Muscle of leg (tissue), 11 donors: ENCODE results near the gene CHRM2. TPM values are rescaled to one million over a fixed set of nuclear protein-coding genes. Genes with fewer than 3 reads are reported as not detected.

Source experiments
- DNase-seq: peaks from one replicate; pipeline ENCODE4 v3.0.0; 2013
- H3K27ac ChIP-seq: one replicate; pipeline ENCODE4 v1.5.1; 2013; ENCODE audit warnings: mild to moderate bottlenecking, low read length, control low read depth
- H3K27me3 ChIP-seq: one replicate; pipeline ENCODE4 v1.6.1; 2013; ENCODE audit warnings: low read length; ENCODE audit not compliant: control insufficient read depth, insufficient read depth
- H3K36me3 ChIP-seq: one replicate; pipeline ENCODE4 v1.6.1; 2013; ENCODE audit warnings: low read length; ENCODE audit not compliant: control insufficient read depth, insufficient read depth
- H3K4me1 ChIP-seq: one replicate; pipeline ENCODE4 v1.6.1; 2013; ENCODE audit warnings: low read length; ENCODE audit not compliant: control insufficient read depth, insufficient read depth
- H3K4me3 ChIP-seq: one replicate; pipeline ENCODE4 v1.5.1; 2013; ENCODE audit warnings: low read length, control low read depth
- H3K9me3 ChIP-seq: replicated peaks from 2 replicates; pipeline ENCODE4 v1.6.1; 2013; ENCODE audit warnings: low read depth, low read length; ENCODE audit not compliant: control insufficient read depth
- WGBS: methylation state at CpG from one replicate; pipeline ENCODE4 v1.1.5; 2013; ENCODE audit warnings: missing lambda C conversion rate; ENCODE audit not compliant: insufficient coverage; 5-methylcytosine and 5-hydroxymethylcytosine counted together
- polyA plus RNA-seq, 8 donors: library from polyadenylated mRNA; unstranded; fragments of 120-200 nt; gene quantifications; one replicate each; pipeline versions ENCODE4 v1.2.1 to v1.2.3, GENCODE V29; 2013; ENCODE audit warnings: inconsistent platforms in 1 of 8, low replicate concordance in 1 of 8; ENCODE audit not compliant: insufficient read length in 8 of 8, insufficient read depth in 1 of 8
- total RNA-seq: library from RNA; stranded (reverse); fragments of 120-200 nt; gene quantifications from one replicate; pipeline ENCODE4 v1.2.4, GENCODE V29; 2013

The CHRM2 gene
- total and polyA plus RNA-seq, 9 donors, result 0.12 to 1.1 (median 0.35) TPM

DNA sequence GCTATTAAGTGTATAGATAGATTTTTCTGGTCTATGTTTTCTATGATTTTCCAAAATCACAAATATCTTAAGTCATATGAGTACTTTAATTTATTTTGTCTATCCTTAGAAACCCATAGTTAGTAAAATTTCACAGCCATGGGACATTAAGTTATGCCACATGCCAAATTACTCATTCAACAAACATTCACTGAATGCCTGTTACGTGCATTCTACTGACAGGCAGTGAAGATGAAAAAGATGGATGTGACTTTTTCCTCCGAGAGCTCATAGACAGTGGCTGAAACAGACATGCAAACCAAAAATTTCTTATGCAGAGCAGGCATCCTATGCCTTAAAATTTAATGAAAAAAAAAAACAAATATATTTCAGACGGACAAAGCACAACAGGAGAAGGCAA lies 84.9 kb downstream of the CHRM2 start:
- no peaks in the 10 kb centered on the region for H3K27me3 ChIP-seq
- H3K4me1 ChIP-seq, result no peaks in the 10 kb centered on the region
- H3K27ac ChIP-seq, result no peak overlapping the region
- no peaks in the 10 kb centered on the region for H3K9me3 ChIP-seq
- no peaks in the 10 kb centered on the region for H3K36me3 ChIP-seq
- DNase-seq, result no peak
- no peak overlapping the region for H3K4me3 ChIP-seq
- no CpG with 5 or more reads among the region's 3 CpGs for WGBS

DNA sequence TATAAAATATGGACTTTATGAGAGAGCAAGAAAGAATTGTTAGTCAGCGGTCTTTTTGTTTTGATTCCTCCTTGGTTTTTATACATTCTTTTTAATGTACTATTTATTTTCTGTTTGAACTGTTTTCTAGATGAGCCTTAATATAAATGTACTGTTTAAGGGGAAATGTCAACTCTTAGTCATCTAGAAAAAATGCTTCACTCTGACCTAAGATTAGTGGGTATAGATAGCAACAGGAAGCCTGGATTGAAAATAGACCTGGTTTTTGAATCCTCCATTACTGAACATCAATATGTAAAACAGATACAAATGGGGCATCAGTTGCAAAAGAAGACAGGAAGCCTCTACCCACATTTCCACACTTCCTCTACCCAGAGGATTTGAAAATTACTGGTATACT lies 87.8 kb downstream of the CHRM2 start:
- H3K4me1 ChIP-seq, result no peaks in the 10 kb centered on the region
- H3K27ac ChIP-seq, result no peak overlapping the region
- no peaks in the 10 kb centered on the region for H3K9me3 ChIP-seq
- H3K36me3 ChIP-seq, result no peaks in the 10 kb centered on the region
- whole genome bisulfite sequencing, result no CpG with 5 or more reads among the region's 1 CpG
- H3K27me3 ChIP-seq, result no peaks in the 10 kb centered on the region
- H3K4me3 ChIP-seq, result no peak overlapping the region
- no peak for DNase-seq

DNA sequence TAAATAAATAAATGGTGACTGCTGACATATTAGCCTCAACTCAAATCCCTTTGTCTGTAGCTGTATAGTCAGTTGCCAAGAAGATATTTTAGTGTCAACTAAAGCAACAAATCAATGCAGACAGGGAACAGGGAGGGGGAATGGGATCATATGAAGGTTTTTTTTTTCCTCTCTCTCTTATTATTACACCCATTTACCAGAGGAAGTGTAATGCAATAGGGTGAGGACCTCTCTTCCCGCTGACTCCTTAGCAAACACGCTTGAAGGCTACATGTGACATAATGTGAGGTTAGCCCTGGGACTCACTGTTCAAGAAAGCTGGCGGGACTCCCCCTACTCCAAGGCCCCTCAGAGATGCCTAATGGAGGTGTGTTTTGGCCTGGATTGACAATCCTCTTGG lies 88.2 kb downstream of the CHRM2 start:
- H3K27me3 ChIP-seq, result no peaks in the 10 kb centered on the region
- H3K9me3 ChIP-seq, result no peaks in the 10 kb centered on the region
- H3K36me3 ChIP-seq, result no peaks in the 10 kb centered on the region
- H3K4me3 ChIP-seq, result no peak overlapping the region
- H3K27ac ChIP-seq, result no peak overlapping the region
- DNase-seq, result no peak
- WGBS, result no CpG with 5 or more reads among the region's 3 CpGs
- no peaks in the 10 kb centered on the region for H3K4me1 ChIP-seq

DNA sequence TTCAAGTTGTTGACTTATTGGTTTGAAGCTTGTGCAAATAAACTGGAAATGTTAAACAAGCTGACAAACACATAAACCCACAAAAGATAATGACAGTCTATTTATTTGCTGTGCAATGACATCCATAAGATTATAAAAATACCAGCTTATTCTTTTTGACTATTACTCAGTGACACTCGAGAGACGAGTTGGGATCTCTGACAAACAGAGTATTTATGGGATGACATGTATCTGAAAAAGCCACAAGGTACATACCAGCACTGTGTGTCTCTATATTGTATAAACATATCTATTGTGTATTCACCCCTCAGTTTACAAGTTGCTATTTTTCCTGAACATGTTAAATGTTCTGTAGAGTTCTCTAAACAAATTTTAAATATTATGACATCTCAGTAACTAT lies 88.9 kb downstream of the CHRM2 start:
- H3K36me3 ChIP-seq, result no peaks in the 10 kb centered on the region
- no peak for DNase-seq
- no peaks in the 10 kb centered on the region for H3K9me3 ChIP-seq
- WGBS, result no CpG with 5 or more reads among the region's 2 CpGs
- no peak overlapping the region for H3K4me3 ChIP-seq
- no peak overlapping the region for H3K27ac ChIP-seq
- H3K4me1 ChIP-seq, result no peaks in the 10 kb centered on the region
- H3K27me3 ChIP-seq, result no peaks in the 10 kb centered on the region

DNA sequence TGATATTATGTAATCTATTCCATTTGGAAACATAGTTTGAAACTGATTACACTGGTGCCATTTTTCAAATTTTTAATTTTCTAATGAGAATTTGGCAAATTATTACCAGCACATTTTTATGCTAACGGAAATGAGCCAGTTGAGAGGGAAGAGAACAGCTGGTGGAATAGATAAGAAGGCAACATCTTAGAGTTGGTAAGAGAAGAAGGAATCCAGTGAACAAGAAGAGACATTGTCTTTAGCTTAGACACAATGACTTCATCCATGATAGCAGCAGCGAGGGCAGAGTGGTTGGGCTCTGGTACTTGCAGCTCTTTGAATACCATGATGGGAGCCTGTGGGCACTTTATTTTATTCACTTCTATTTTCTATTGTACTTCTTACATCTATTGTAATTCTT lies 89.6 kb downstream of the CHRM2 start:
- DNase-seq, result no peak
- no peak overlapping the region for H3K4me3 ChIP-seq
- no peaks in the 10 kb centered on the region for H3K36me3 ChIP-seq
- no peaks in the 10 kb centered on the region for H3K4me1 ChIP-seq
- WGBS, result no CpG with 5 or more reads among the region's 2 CpGs
- no peaks in the 10 kb centered on the region for H3K27me3 ChIP-seq
- no peaks in the 10 kb centered on the region for H3K9me3 ChIP-seq
- H3K27ac ChIP-seq, result no peak overlapping the region

DNA sequence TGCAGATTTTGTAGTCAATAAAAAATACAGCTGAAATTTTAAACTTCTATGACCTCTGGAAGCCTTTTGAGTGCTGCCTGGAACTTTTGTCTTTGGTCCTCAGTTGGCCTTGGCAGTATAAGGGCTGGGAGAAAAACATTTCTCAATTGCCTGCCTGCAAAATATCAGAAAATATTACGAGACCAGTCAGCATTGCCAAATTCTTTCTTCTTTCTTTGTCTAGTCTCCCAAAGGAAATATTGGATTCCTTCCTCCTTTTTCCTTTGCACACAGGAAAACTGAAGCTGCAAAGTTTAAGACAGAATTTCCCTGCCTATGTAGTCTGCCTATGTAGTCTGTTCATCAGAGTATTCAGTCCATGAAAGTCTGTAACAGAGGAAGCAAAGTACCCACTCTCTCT lies 95.9 kb downstream of the CHRM2 start:
- peak; percentile 94 for DNase-seq
- H3K9me3 ChIP-seq, result no peaks in the 10 kb centered on the region
- H3K4me3 ChIP-seq, result no peak overlapping the region
- H3K27ac ChIP-seq, result peak overlapping the region; percentile 51
- no peaks in the 10 kb centered on the region for H3K4me1 ChIP-seq
- 0% methylated on average over 1 of the region's 1 CpG for WGBS
- H3K27me3 ChIP-seq, result no peaks in the 10 kb centered on the region
- H3K36me3 ChIP-seq, result no peaks in the 10 kb centered on the region

DNA sequence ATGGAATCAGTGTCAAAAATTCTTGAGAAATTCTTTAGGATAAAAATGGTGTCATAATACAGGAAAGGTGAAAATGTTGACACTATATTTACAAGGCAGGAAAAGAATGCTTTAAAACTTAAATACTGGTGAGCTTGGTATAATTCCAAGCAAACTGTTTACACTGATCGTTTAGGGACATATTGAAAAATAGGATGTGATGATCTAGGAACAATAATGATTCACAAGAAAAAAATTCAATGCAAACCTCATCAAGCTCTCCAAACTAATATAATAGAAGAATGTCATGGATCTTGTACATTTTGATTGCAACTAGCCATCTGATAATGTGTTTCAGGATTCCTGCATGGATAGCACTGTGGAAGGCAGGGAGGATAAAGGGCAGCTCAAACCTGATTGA lies 98.4 kb downstream of the CHRM2 start:
- H3K36me3 ChIP-seq, result no peaks in the 10 kb centered on the region
- no peak for DNase-seq
- H3K4me1 ChIP-seq, result no peaks in the 10 kb centered on the region
- H3K9me3 ChIP-seq, result no peaks in the 10 kb centered on the region
- H3K27me3 ChIP-seq, result no peaks in the 10 kb centered on the region
- no peak overlapping the region for H3K4me3 ChIP-seq
- H3K27ac ChIP-seq, result no peak overlapping the region
- WGBS, result no CpG with 5 or more reads among the region's 1 CpG

DNA sequence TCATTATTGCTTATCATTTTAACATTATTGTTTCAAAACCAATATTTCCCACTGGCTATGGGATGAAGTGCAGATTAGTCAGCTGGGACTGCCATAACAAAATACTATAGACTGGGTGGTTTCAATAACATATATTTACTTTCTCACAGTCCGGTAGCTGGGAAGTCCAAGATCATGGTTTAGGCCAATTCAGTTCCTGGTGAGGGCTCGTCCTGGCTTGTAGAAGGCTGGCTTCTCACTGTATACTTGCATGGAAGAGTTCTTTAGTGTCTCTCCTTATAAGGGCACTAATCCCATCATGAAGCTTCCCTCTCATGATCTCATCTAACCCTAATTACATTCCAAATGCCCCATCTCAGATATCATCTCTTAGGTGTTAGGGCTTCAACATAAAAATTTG lies 101.3 kb downstream of the CHRM2 start:
- no peaks in the 10 kb centered on the region for H3K27me3 ChIP-seq
- no peak overlapping the region for H3K4me3 ChIP-seq
- no peaks in the 10 kb centered on the region for H3K9me3 ChIP-seq
- no peak overlapping the region for H3K27ac ChIP-seq
- DNase-seq, result no peak
- WGBS, result no CpG with 5 or more reads among the region's 2 CpGs
- no peaks in the 10 kb centered on the region for H3K36me3 ChIP-seq
- H3K4me1 ChIP-seq, result no peaks in the 10 kb centered on the region

DNA sequence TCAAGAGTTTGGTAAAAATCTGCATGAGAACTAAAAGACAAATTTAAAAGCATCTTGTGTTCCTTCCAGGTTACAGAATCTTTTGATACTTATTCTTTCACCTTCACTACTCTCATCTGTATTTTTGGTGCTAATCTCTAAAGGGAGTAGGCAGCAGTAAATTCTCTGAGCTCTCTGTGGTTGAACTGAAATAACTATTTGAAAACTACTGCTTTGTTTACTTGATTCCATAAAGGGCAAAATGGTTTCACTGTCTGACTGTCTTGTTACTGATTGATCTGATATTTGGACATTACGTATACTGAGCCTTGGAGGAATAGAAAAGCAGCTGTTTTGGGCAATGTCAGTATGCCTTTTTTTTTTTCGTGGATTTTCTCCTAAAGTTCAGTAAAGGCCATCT lies 103.3 kb downstream of the CHRM2 start:
- Histone ChIP-seq H3K27ac (no peak overlapping the region), H3K27me3 (no peaks in the 10 kb centered on the region), H3K36me3 (no peaks in the 10 kb centered on the region), H3K9me3 (no peaks in the 10 kb centered on the region), H3K4me3 (no peak overlapping the region), H3K4me1 (no peaks in the 10 kb centered on the region)
- no peak for DNase-seq
- WGBS, result no CpG with 5 or more reads among the region's 2 CpGs

DNA sequence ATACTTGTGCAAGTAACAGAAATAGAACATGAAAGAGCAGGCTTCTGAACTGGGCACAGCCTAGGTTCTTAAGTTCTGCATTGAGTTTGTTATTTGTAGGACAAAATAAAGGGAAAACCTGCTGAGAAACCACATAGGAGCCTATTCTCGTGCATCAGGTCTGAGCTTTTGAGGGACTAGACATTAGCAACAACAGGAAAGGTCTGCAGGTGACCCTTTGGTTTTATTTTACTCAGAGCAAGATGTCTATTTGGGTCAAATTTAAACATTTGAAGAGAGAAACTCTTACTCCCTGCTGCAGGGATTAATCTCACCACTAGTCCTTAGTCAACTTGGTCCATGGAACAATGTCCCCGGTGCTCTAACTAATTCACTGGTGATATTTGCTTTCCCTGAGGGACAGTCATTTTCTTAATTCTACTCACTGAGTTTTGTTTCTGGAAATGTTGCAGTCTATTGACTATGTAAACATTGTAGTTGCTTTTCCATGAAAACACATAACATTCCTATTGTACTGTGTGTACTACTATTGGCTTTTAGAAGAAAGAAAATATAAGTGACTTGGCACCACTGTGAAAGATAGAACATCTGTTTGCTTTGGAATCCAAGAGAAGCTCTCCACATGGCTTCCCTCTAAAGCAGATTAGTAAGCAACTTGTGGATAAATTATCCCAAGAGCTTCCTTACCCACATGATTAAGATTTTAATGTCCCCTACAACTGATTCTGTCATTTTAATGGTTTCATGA lies 108.2 kb downstream of the CHRM2 start:
- DNase-seq, result peak; percentile 91
- Histone ChIP-seq H3K9me3 (no peaks in the 10 kb centered on the region), H3K27ac (peak overlapping the region; percentile 48), H3K4me3 (no peak overlapping the region), H3K4me1 (no peaks in the 10 kb centered on the region), H3K36me3 (no peaks in the 10 kb centered on the region), H3K27me3 (no peaks in the 10 kb centered on the region)
- no CpG with 5 or more reads among the region's 2 CpGs for WGBS

DNA sequence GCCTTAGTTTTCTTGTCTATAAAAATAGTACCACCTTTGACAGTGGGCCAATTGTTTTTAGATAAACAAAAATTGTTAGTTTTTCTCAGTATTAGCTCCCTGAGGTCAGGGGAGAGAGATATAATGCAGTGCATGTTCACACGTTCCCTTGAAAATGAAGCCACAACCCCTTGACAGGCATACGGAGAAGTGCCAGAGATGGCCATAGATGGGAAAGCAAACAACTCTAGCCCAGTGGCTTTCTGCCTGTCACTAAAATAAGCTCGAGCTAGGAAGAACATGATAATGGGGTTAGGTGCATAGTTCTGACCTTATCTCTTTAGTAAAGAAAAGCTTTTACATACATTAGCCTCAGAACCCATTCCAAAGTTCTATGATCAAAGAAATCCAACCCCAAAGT lies 124.9 kb downstream of the CHRM2 start:
- Histone ChIP-seq H3K36me3 (no peaks in the 10 kb centered on the region), H3K27me3 (no peaks in the 10 kb centered on the region), H3K4me1 (no peaks in the 10 kb centered on the region), H3K4me3 (no peak overlapping the region), H3K9me3 (no peaks in the 10 kb centered on the region), H3K27ac (no peak overlapping the region)
- 86% methylated on average over 2 of the region's 3 CpGs for WGBS
- no peak for DNase-seq
